SU-DHL-6 (cell line): Measurements from ENCODE around the gene NAPG.
"Not testable (repeated sequence)": the region's sequence is repeated elsewhere in the genome, so short reads cannot be mapped to it uniquely, and the experiment has no call there.

ENCODE experiments used
- CTCF ChIP-seq: fragments of 200-600 bp; sonication (generic); IDR thresholded peaks from one replicate; pipeline ENCODE4 v1.5.1; 2017; ENCODE audit warnings: antibody characterized with exemption, mild to moderate bottlenecking, low read length, moderate library complexity; ENCODE audit not compliant: insufficient read depth, poor library complexity, severe bottlenecking
- EZH2phosphoT487 ChIP-seq: fragments of 200-600 bp; sonication (generic), shearing (Covaris generic); conservative IDR thresholded peaks from 2 replicates; pipeline ENCODE4 v1.6.1; 2018; ENCODE audit warnings: mild to moderate bottlenecking, antibody characterized with exemption, low read length, moderate library complexity, mixed read lengths

DNA sequence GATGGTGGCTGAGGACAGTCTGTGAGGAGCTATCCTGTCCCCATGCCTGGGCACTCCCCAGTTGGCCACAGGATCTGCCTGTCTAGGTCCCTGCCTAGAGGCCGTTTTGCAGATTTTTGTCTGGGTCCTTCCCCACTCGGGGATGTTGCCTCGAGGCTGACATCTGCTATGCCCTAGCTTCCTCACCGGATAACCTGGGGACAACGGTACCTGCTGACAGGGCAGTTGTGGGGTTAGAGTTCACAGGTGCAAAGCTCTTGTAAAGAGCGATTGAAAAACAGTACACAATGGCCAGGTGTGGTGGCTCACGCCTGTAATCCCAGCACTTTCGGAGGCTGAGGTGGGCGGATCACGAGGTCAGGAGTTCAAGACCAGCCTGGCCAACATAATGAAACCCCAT lies 30.4 kb downstream of the NAPG start:
- not testable (repeated sequence) for TF ChIP-seq CTCF, EZH2phosphoT487
